Left kidney (tissue), 2 donors: ENCODE measurements around the gene PPFIA1. TPM values are rescaled to one million over a fixed set of nuclear protein-coding genes. Genes with fewer than 3 reads are reported as not detected.

Experiments
- DNase-seq: peaks from one replicate; pipeline ENCODE4 v3.0.0-alpha.2; 2013
- polyA plus RNA-seq: library from polyadenylated mRNA; unstranded; fragments of 120-200 nt; gene quantifications from one replicate; pipeline ENCODE4 v1.2.1, GENCODE V29; 2013; ENCODE audit not compliant: insufficient read length

PPFIA1 gene
- polyA plus RNA-seq, 1 donor, result 60.8 TPM

- DNase-seq, result no peak
Observed at GRCh38 chr11:70432065-70432464, 161.6 kb downstream of the PPFIA1 start.

GRCh38 chr11:70432580-70432979 lies 162.1 kb downstream of the PPFIA1 start:
- no peak for DNase-seq

- no peak for DNase-seq
Observed at GRCh38 chr11:70433038-70433437, 162.5 kb downstream of the PPFIA1 start.

- no peak for DNase-seq
Observed at GRCh38 chr11:70433526-70433925, 163.0 kb downstream of the PPFIA1 start.

Other genes with a start within 250 kb of the PPFIA1 start
- 18.2 TPM for gene ANO1, start 192.4 kb upstream of the PPFIA1 start, polyA plus RNA-seq
- gene FADD, start 67.4 kb upstream of the PPFIA1 start, polyA plus RNA-seq, result 13.8 TPM
- gene CTTN, start 127.8 kb downstream of the PPFIA1 start, polyA plus RNA-seq, result 219 TPM